ENCODE measurements around the gene HNRNPM.

- TF ChIP-seq CTCF (IDR thresholded peaks at IDR 0.05; ENCODE audit: poor library complexity) = no peak
- no peak for TF ChIP-seq EZH2 (IDR thresholded peaks at IDR 0.05; ENCODE audit: borderline replicate concordance)
- no peak for TF ChIP-seq EZH2phosphoT487 (IDR thresholded peaks at IDR 0.05; ENCODE audit: low read depth, severe bottlenecking, unreplicated experiment)
These were observed 10.2 kb downstream of the HNRNPM start for GRCh38 chr19:8455018-8455417.

Measured in hepatocyte (in vitro differentiated cells).